CD8-positive, alpha-beta memory T cell (primary cell): ENCODE results near the gene STK39. TPM values are rescaled to one million over a fixed set of nuclear protein-coding genes. Genes with fewer than 3 reads are reported as not detected.

Source experiments
- CTCF ChIA-PET: fragments of 350-600 bp; sonication (Branson Sonifier 250); formaldehyde crosslinking; loops from one replicate; lab custom pipeline; 2021; ENCODE audit warnings: antibody characterized with exemption; lab: Charles Lee
- POLR2A ChIA-PET: fragments of 350-600 bp; sonication (Branson Sonifier 250); formaldehyde crosslinking; loops from one replicate; lab custom pipeline; 2021; ENCODE audit warnings: antibody characterized with exemption; lab: Charles Lee
- DNase-seq, 5 donors: peaks; one replicate each; pipeline versions ENCODE4 v3.0.0 to v3.0.0-alpha.2; 2020 to 2022; ENCODE audit warnings: mixed read lengths in 1 of 5
- H3K27ac ChIP-seq: one replicate; pipeline ENCODE4 v1.7.0; 2013; ENCODE audit warnings: low read depth, mild to moderate bottlenecking, low read length, moderate library complexity
- H3K27me3 ChIP-seq: 2 replicates; pipeline ENCODE4 v1.7.0; 2013; ENCODE audit warnings: low read length, mild to moderate bottlenecking; ENCODE audit not compliant: insufficient read depth, poor library complexity, severe bottlenecking
- H3K36me3 ChIP-seq: 2 replicates; pipeline ENCODE4 v1.7.0; 2013; ENCODE audit warnings: mild to moderate bottlenecking, low read length, moderate library complexity; ENCODE audit not compliant: insufficient read depth
- H3K4me1 ChIP-seq: 2 replicates; pipeline ENCODE4 v1.7.0; 2013; ENCODE audit warnings: mild to moderate bottlenecking, low read length, moderate library complexity; ENCODE audit not compliant: insufficient read depth
- H3K4me3 ChIP-seq: 2 replicates; pipeline ENCODE4 v1.7.0; 2013; ENCODE audit warnings: mild to moderate bottlenecking, low read length
- H3K9me3 ChIP-seq: 2 replicates; pipeline ENCODE4 v1.7.0; 2013; ENCODE audit warnings: mild to moderate bottlenecking, low read length
- H3K27ac Mint-ChIP-seq, 8 donors: one replicate each; pipeline ENCODE4 v1.8.0; 2020 to 2021; ENCODE audit warnings: mixed read lengths in 8 of 8, mild to moderate bottlenecking in 6 of 8, inconsistent platforms in 3 of 8, moderate library complexity in 3 of 8
- H3K27me3 Mint-ChIP-seq, 2 donors: one replicate each; pipeline ENCODE4 v1.8.0; 2020 to 2021; ENCODE audit warnings: mixed read lengths in 2 of 2, mild to moderate bottlenecking in 1 of 2, moderate library complexity in 1 of 2
- H3K36me3 Mint-ChIP-seq, 3 donors: one replicate each; pipeline ENCODE4 v1.8.0; 2020 to 2021; ENCODE audit warnings: mixed read lengths in 3 of 3, inconsistent platforms in 1 of 3, mild to moderate bottlenecking in 1 of 3
- H3K4me1 Mint-ChIP-seq, 3 donors: one replicate each; pipeline ENCODE4 v1.8.0; 2020 to 2021; ENCODE audit warnings: mixed read lengths in 3 of 3, inconsistent platforms in 1 of 3, mild to moderate bottlenecking in 1 of 3
- H3K4me3 Mint-ChIP-seq, 7 donors: one replicate each; pipeline ENCODE4 v1.8.0; 2020 to 2021; ENCODE audit warnings: mixed read lengths in 7 of 7, mild to moderate bottlenecking in 6 of 7, moderate library complexity in 4 of 7, inconsistent platforms in 2 of 7
- H3K9me3 Mint-ChIP-seq, 5 donors: one replicate each; pipeline ENCODE4 v1.8.0; 2020 to 2022; ENCODE audit warnings: mixed read lengths in 5 of 5, mild to moderate bottlenecking in 3 of 5, moderate library complexity in 2 of 5, inconsistent platforms in 1 of 5
- polyA plus RNA-seq: library from polyadenylated mRNA; unstranded; fragments of 300-500 nt; fragmentation: Illumina TruSeq; gene quantifications from one replicate; pipeline ENCODE4 v1.2.3, GENCODE V29; 2021
- total RNA-seq, 2 experiments: library from RNA; stranded (reverse); gene quantifications; one replicate each; pipeline ENCODE4 v1.2.3, GENCODE V29; 2021

The STK39 gene
- total and polyA plus RNA-seq, 3 experiments from 2014 or later, result 11.2 to 28.3 (median 25.7) TPM

- no peaks in the 10 kb centered on the region for H3K27me3 ChIP-seq
- no peaks in the 10 kb centered on the region for H3K4me1 ChIP-seq
- no peak for DNase-seq
- H3K27me3 Mint-ChIP-seq, result peaks cover 3 to 4% of the 10 kb centered on the region in 2 donors
- H3K9me3 Mint-ChIP-seq, result no peaks in the 10 kb centered on the region
- ChIA-PET POLR2A (no interaction called here), CTCF (no interaction called here)
- H3K27ac ChIP-seq, result no peak overlapping the region
- no peaks in the 10 kb centered on the region for H3K9me3 ChIP-seq
- no peaks in the 10 kb centered on the region for H3K4me1 Mint-ChIP-seq
- no peaks in the 10 kb centered on the region for H3K36me3 ChIP-seq
- no peak overlapping the region for H3K27ac Mint-ChIP-seq
- no peaks in the 10 kb centered on the region for H3K36me3 Mint-ChIP-seq
- no peak overlapping the region for H3K4me3 ChIP-seq
- no peak overlapping the region for H3K4me3 Mint-ChIP-seq
Observed at GRCh38 chr2:167946441-167946841, 301.0 kb downstream of the STK39 start.

GRCh38 chr2:167945660-167946368 is 301.6 kb downstream of the STK39 start:
- ChIA-PET CTCF (no interaction called here), POLR2A (no interaction called here)
- no peaks in the 10 kb centered on the region for H3K27me3 ChIP-seq
- no peaks in the 10 kb centered on the region for H3K4me1 ChIP-seq
- Mint-ChIP-seq H3K9me3 (no peaks in the 10 kb centered on the region), H3K27me3 (peaks cover 4 to 6% of the 10 kb centered on the region in 2 donors), H3K4me1 (no peaks in the 10 kb centered on the region), H3K36me3 (no peaks in the 10 kb centered on the region), H3K27ac (no peak overlapping the region), H3K4me3 (no peak overlapping the region)
- H3K36me3 ChIP-seq, result no peaks in the 10 kb centered on the region
- no peak overlapping the region for H3K27ac ChIP-seq
- H3K4me3 ChIP-seq, result no peak overlapping the region
- DNase-seq, result no peak
- no peaks in the 10 kb centered on the region for H3K9me3 ChIP-seq

GRCh38 chr2:167944825-167945659 is 302.4 kb downstream of the STK39 start:
- H3K4me1 Mint-ChIP-seq, result no peaks in the 10 kb centered on the region
- Histone ChIP-seq H3K36me3 (no peaks in the 10 kb centered on the region), H3K27me3 (no peaks in the 10 kb centered on the region), H3K27ac (no peak overlapping the region), H3K4me1 (no peaks in the 10 kb centered on the region), H3K4me3 (no peak overlapping the region), H3K9me3 (no peaks in the 10 kb centered on the region)
- peak overlapping the region in 1 of 8 donors; percentile 12 for H3K27ac Mint-ChIP-seq
- ChIA-PET POLR2A (no interaction called here), CTCF (no interaction called here)
- peaks cover 6% of the 10 kb centered on the region in 2 donors for H3K27me3 Mint-ChIP-seq
- no peaks in the 10 kb centered on the region for H3K9me3 Mint-ChIP-seq
- H3K4me3 Mint-ChIP-seq, result no peak overlapping the region
- DNase-seq, result no peak
- no peaks in the 10 kb centered on the region for H3K36me3 Mint-ChIP-seq

- Mint-ChIP-seq H3K36me3 (no peaks in the 10 kb centered on the region), H3K9me3 (no peaks in the 10 kb centered on the region), H3K27me3 (peaks cover 6 to 10% of the 10 kb centered on the region in 2 donors), H3K27ac (no peak overlapping the region), H3K4me1 (no peaks in the 10 kb centered on the region), H3K4me3 (no peak overlapping the region)
- Histone ChIP-seq H3K4me1 (no peaks in the 10 kb centered on the region), H3K4me3 (no peak overlapping the region), H3K27ac (no peak overlapping the region), H3K36me3 (no peaks in the 10 kb centered on the region), H3K9me3 (no peaks in the 10 kb centered on the region), H3K27me3 (no peaks in the 10 kb centered on the region)
- ChIA-PET POLR2A (no interaction called here), CTCF (no interaction called here)
- no peak for DNase-seq
Observed at GRCh38 chr2:167943897-167944296, 303.5 kb downstream of the STK39 start.

- POLR2A ChIA-PET, result no interaction called here
- H3K4me1 Mint-ChIP-seq, result no peaks in the 10 kb centered on the region
- no peak overlapping the region for H3K4me3 ChIP-seq
- H3K27me3 ChIP-seq, result no peaks in the 10 kb centered on the region
- no peak for DNase-seq
- H3K4me1 ChIP-seq, result no peaks in the 10 kb centered on the region
- no peaks in the 10 kb centered on the region for H3K36me3 Mint-ChIP-seq
- no peak overlapping the region for H3K27ac Mint-ChIP-seq
- H3K27me3 Mint-ChIP-seq, result peaks cover 6 to 10% of the 10 kb centered on the region in 2 donors
- CTCF ChIA-PET, result no interaction called here
- H3K4me3 Mint-ChIP-seq, result no peak overlapping the region
- H3K9me3 Mint-ChIP-seq, result no peaks in the 10 kb centered on the region
- H3K27ac ChIP-seq, result no peak overlapping the region
- no peaks in the 10 kb centered on the region for H3K9me3 ChIP-seq
- no peaks in the 10 kb centered on the region for H3K36me3 ChIP-seq
Observed at GRCh38 chr2:167943368-167943767, 304.0 kb downstream of the STK39 start.

GRCh38 chr2:167942366-167943081 is 304.9 kb downstream of the STK39 start:
- no peak overlapping the region for H3K27ac ChIP-seq
- Mint-ChIP-seq H3K4me1 (no peaks in the 10 kb centered on the region), H3K27me3 (peaks cover 6 to 10% of the 10 kb centered on the region in 2 donors), H3K4me3 (no peak overlapping the region), H3K9me3 (no peaks in the 10 kb centered on the region), H3K36me3 (no peaks in the 10 kb centered on the region), H3K27ac (no peak overlapping the region)
- DNase-seq, result no peak
- ChIA-PET CTCF (no interaction called here), POLR2A (no interaction called here)
- H3K4me3 ChIP-seq, result no peak overlapping the region
- H3K27me3 ChIP-seq, result no peaks in the 10 kb centered on the region
- H3K4me1 ChIP-seq, result no peaks in the 10 kb centered on the region
- no peaks in the 10 kb centered on the region for H3K9me3 ChIP-seq
- no peaks in the 10 kb centered on the region for H3K36me3 ChIP-seq

GRCh38 chr2:167941604-167942003 is 305.8 kb downstream of the STK39 start:
- ChIA-PET POLR2A (no interaction called here), CTCF (no interaction called here)
- Mint-ChIP-seq H3K27ac (no peak overlapping the region), H3K36me3 (no peaks in the 10 kb centered on the region), H3K4me3 (no peak overlapping the region), H3K9me3 (no peaks in the 10 kb centered on the region), H3K27me3 (peaks cover 6 to 10% of the 10 kb centered on the region in 2 donors), H3K4me1 (no peaks in the 10 kb centered on the region)
- Histone ChIP-seq H3K36me3 (no peaks in the 10 kb centered on the region), H3K27ac (peak overlapping the region; percentile 53), H3K9me3 (no peaks in the 10 kb centered on the region), H3K4me1 (no peaks in the 10 kb centered on the region), H3K27me3 (no peaks in the 10 kb centered on the region), H3K4me3 (no peak overlapping the region)
- DNase-seq, result no peak
